Neural progenitor cell (in vitro differentiated cells): ENCODE measurements around the gene ADARB2.

Experiments used
- CTCF ChIP-seq: fragments of 200-600 bp; sonication (generic); IDR thresholded peaks from 2 replicates; pipeline ENCODE4 v1.5.1; 2017; ENCODE audit warnings: antibody characterized with exemption, mild to moderate bottlenecking
- EZH2phosphoT487 ChIP-seq: fragments of 200-600 bp; sonication (generic); IDR thresholded peaks from 2 replicates; pipeline ENCODE4 v1.6.1; 2017; ENCODE audit warnings: antibody characterized with exemption

- TF ChIP-seq EZH2phosphoT487 (no peak), CTCF (no peak)
Observed at GRCh38 chr10:1249142-1249920, 488.0 kb downstream of the ADARB2 start.
